Measurements from ENCODE around the gene MYO5B. TPM values are rescaled to one million over a fixed set of nuclear protein-coding genes. Genes with fewer than 3 reads are reported as not detected.
"Not testable (repeated sequence)": the region's sequence is repeated elsewhere in the genome, so short reads cannot be mapped to it uniquely, and the experiment has no call there.

MYO5B gene
- 10 to 100 TPM in 1 of 4 donors, 1 to 10 TPM in 3; 1.9 to 18.3 (median 4.4) TPM for total RNA-seq

DNA sequence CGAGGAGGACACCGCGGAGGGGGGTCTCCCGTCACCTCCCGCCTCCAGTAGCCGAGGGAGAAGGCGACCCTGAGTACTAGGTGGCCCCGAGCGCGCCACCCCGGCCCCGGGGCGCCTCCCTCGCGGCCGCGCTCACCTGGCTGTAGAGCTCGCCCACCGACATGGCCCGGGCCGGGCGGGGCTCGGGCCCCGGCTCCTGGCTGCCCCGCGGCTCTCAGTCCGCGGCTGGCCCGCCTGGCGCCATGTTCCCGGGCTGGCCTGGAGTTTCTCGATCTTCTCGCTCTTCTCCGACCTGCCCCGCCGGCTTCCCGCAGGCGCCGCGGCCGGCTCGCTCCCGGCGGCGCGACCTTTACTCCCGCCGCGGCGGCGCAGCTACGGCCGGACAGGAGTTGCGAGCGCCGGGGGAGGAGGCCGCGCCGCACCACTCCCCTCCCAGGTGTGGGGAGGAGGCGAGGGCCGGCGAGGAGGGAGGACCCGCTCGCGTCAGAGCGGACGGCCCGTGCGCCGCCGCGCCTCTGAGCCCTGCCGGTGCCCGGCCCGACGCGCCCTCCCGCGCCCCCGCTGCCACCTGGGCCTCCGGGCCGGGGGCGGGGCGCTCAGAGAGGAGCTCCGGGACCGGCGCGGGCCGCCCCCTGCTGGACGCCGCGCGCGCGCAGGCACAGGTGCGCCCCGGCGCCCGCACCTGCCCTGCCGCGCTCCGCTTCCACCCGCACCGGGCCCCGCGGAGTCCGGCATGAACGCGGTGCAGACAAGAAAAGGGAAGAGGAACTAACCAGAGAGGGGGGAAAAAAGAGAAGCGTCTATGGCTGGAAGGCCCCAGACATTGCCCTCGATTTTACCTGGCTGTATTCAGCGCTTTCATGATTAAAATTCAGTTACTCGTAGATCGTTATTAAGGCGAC is at the start of gene MYO5B:
MYO5B (minus strand) TSS at position 517 of the 902 bp plus-strand sequence; CDS start at position 163, 354 bp downstream.
- Histone ChIP-seq H3K4me3 (peak within 1 kb of the TSS; percentile 33 to 66), H3K4me1 (peaks cover 0 to 28% (median 0%) of the 10 kb centered on the region in 3 donors), H3K27me3 (peaks cover 86% of the 10 kb centered on the region), H3K36me3 (no peaks in the 10 kb centered on the region), H3K9me3 (no peaks in the 10 kb centered on the region), H3K27ac (peak within 1 kb of the TSS in 1 of 4 donors; percentile 45)
- peak; percentile 74 for ATAC-seq
- WGBS, 2 donors (ENCODE audit: low coverage in 1 of 2), result 7% methylated on average over 20 of the region's 115 CpGs; no CpG with 5 or more reads in 1 of the 2 donors
- TF ChIP-seq, protein P1, sequence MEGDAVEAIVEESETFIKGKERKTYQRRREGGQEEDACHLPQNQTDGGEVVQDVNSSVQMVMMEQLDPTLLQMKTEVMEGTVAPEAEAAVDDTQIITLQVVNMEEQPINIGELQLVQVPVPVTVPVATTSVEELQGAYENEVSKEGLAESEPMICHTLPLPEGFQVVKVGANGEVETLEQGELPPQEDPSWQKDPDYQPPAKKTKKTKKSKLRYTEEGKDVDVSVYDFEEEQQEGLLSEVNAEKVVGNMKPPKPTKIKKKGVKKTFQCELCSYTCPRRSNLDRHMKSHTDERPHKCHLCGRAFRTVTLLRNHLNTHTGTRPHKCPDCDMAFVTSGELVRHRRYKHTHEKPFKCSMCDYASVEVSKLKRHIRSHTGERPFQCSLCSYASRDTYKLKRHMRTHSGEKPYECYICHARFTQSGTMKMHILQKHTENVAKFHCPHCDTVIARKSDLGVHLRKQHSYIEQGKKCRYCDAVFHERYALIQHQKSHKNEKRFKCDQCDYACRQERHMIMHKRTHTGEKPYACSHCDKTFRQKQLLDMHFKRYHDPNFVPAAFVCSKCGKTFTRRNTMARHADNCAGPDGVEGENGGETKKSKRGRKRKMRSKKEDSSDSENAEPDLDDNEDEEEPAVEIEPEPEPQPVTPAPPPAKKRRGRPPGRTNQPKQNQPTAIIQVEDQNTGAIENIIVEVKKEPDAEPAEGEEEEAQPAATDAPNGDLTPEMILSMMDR (IDR thresholded peaks at IDR 0.05), result peak in 3 of 4 experiments; percentile 35 to 50 (median 38)
- TF ChIP-seq POLR2A (IDR thresholded peaks at IDR 0.05) (no peak), EP300 (IDR thresholded peaks at IDR 0.05) (no peak), POLR2AphosphoS5 (IDR thresholded peaks at IDR 0.05) (no peak)

DNA sequence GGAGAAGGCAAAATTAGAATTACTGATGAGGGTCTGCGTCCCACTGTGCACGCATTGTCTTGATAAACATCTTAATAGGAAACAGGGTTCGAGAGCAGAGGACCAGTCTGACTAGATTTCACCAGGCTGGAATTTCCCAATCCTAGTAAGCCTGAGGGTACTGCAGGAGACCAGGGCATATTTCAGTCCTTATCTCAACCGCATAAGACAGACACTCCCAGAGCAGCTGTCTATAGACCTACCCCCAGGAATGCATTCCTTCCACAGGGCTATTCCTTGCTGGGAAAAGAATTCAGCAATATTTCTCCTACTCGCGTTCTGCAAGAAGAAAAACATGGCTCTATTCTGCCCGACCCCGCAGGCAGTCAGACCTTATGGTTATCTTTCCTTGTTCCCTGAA is 46.8 kb upstream of the MYO5B start:
- WGBS, 2 donors (ENCODE audit: low coverage in 1 of 2), result 70 to 74% methylated on average over 7 to 8 of the region's 8 CpGs
- not testable (repeated sequence) for H3K9me3 ChIP-seq, H3K27ac ChIP-seq, H3K27me3 ChIP-seq, H3K4me3 ChIP-seq, H3K36me3 ChIP-seq, H3K4me1 ChIP-seq, ATAC-seq

DNA sequence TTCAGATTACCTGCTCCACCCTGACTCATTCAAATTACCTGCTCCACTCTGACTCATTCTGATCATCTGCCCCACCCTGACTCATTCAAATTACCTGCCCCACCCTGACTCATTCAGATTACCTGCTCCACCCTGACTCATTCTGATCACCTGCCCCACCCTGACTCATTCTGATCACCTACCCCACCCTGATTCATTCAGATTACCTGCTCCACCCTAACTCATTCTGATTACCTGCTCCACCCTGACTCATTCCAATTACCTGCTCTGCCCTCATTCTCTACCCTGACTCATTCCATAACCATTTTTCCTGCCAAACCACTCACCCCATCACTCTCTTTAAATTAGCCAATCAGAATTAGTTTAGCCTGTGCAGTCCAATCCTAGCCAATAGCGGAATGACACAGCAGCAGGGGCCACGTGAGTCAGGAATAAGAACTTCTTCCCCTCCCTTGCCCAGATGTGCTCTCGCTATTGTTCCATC is 45.2 kb upstream of the MYO5B start:
- Histone ChIP-seq H3K27ac (no peak overlapping the region), H3K36me3 (no peaks in the 10 kb centered on the region), H3K4me1 (no peaks in the 10 kb centered on the region), H3K9me3 (peaks cover 0 to 9% (median 0%) of the 10 kb centered on the region in 3 donors), H3K27me3 (no peaks in the 10 kb centered on the region), H3K4me3 (no peak overlapping the region)
- no peak for ATAC-seq
- 83 to 95% methylated on average over 3 of the region's 3 CpGs for WGBS, 2 donors (ENCODE audit: low coverage in 1 of 2)
- TF ChIP-seq EP300 (IDR thresholded peaks at IDR 0.05), result no peak
- no peak for TF ChIP-seq POLR2AphosphoS5 (IDR thresholded peaks at IDR 0.05)
- TF ChIP-seq, protein P1 (IDR thresholded peaks at IDR 0.05), result no peak
- TF ChIP-seq POLR2A (IDR thresholded peaks at IDR 0.05), result no peak

DNA sequence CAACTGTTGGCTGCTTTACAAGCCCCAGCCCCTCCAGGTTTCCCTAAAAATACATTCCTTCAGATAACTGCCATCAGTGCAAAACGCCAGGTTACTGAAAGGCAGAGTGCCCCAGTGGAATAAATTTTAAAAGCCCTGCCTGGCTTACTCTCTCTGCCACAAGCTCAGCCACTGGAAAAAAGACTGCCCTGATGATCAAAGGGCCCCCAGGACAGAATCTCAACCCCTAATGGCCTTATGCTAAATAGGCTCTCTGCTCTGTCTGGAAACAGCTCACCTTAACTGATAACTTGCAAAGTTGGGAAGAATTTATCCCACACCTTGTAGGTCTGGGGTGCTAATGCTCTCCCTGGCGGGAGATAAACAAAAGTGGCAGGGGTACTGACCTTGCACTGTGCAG is 37.5 kb upstream of the MYO5B start:
- no peaks in the 10 kb centered on the region for H3K36me3 ChIP-seq
- TF ChIP-seq POLR2A (IDR thresholded peaks at IDR 0.05), result no peak
- TF ChIP-seq, protein P1 (IDR thresholded peaks at IDR 0.05), result no peak

DNA sequence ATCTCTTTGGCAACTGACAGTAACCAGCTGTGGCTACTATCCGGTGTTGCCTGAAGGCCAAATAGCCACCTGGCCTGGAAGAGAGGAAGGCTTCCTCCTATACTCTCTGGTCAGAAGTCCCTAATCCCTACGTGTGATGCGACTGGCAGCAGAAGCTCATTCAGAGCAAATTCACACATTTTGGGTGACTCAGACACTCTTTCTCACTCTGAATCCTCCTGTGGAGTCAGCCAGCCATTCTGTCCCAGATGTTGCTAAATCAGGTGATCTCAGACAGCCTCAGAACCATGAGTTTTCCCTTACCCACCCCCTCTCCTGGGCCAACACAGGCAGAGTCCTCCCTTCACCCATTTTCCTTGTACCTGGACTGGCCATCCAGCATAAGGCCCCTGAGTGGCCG is 36.7 kb upstream of the MYO5B start:
- 77 to 83% methylated on average over 1 to 3 of the region's 4 CpGs for WGBS, 2 donors (ENCODE audit: low coverage in 1 of 2)
- no peaks in the 10 kb centered on the region for H3K4me1 ChIP-seq
- no peaks in the 10 kb centered on the region for H3K36me3 ChIP-seq
- H3K27ac ChIP-seq, result no peak overlapping the region
- H3K9me3 ChIP-seq, result no peaks in the 10 kb centered on the region
- H3K4me3 ChIP-seq, result no peak overlapping the region
- TF ChIP-seq POLR2AphosphoS5 (IDR thresholded peaks at IDR 0.05), result no peak
- TF ChIP-seq EP300 (IDR thresholded peaks at IDR 0.05), result no peak
- TF ChIP-seq POLR2A (IDR thresholded peaks at IDR 0.05), result no peak
- TF ChIP-seq, protein P1 (IDR thresholded peaks at IDR 0.05), result no peak
- no peak for ATAC-seq
- no peaks in the 10 kb centered on the region for H3K27me3 ChIP-seq

More for the DNA sequence above, 37.5 kb upstream of the MYO5B start:
- Histone ChIP-seq H3K4me1 (no peaks in the 10 kb centered on the region), H3K27ac (no peak overlapping the region), H3K27me3 (no peaks in the 10 kb centered on the region), H3K4me3 (no peak overlapping the region), H3K9me3 (no peaks in the 10 kb centered on the region)
- no peak for ATAC-seq
- WGBS, 2 donors (ENCODE audit: low coverage in 1 of 2), result 36 to 49% methylated on average over 2 of the region's 2 CpGs

DNA sequence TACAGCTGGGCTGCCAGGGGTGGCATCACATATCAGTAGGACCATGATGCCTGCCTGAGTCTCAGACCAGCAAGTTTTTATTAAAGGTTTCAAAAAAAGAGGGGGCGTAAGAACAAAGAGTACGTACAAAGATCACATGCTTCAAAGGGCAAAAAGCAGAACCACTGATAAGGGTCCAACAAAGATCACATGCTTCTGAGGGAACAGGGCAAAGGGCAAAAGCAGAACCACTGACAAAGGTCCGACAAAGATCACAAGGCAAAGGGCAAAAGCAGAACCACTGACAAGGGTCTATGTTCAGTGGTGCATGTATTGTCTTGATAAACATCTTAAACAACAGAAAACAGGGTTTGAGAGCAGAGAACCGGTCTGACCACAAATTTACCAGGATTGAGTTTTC is 25.3 kb upstream of the MYO5B start:
- not testable (repeated sequence) for H3K4me3 ChIP-seq, H3K36me3 ChIP-seq, H3K27ac ChIP-seq, ATAC-seq, H3K27me3 ChIP-seq, H3K4me1 ChIP-seq
- peaks cover 0 to 13% (median 0%) of the 10 kb centered on the region in 3 donors for H3K9me3 ChIP-seq
- WGBS, 2 donors (ENCODE audit: low coverage in 1 of 2), result 67 to 73% methylated on average over 4 of the region's 4 CpGs
